Measurements from ENCODE around the gene ZNF296. TPM values are rescaled to one million over a fixed set of nuclear protein-coding genes. Genes with fewer than 3 reads are reported as not detected.

The ZNF296 gene
- total and polyA plus RNA-seq, 2 of the 13 experiments (the other 11 are each of a cell fraction or from before 2014, with no cell fraction given) = 0.26 to 0.62 TPM

- TF ChIP-seq, protein P1, sequence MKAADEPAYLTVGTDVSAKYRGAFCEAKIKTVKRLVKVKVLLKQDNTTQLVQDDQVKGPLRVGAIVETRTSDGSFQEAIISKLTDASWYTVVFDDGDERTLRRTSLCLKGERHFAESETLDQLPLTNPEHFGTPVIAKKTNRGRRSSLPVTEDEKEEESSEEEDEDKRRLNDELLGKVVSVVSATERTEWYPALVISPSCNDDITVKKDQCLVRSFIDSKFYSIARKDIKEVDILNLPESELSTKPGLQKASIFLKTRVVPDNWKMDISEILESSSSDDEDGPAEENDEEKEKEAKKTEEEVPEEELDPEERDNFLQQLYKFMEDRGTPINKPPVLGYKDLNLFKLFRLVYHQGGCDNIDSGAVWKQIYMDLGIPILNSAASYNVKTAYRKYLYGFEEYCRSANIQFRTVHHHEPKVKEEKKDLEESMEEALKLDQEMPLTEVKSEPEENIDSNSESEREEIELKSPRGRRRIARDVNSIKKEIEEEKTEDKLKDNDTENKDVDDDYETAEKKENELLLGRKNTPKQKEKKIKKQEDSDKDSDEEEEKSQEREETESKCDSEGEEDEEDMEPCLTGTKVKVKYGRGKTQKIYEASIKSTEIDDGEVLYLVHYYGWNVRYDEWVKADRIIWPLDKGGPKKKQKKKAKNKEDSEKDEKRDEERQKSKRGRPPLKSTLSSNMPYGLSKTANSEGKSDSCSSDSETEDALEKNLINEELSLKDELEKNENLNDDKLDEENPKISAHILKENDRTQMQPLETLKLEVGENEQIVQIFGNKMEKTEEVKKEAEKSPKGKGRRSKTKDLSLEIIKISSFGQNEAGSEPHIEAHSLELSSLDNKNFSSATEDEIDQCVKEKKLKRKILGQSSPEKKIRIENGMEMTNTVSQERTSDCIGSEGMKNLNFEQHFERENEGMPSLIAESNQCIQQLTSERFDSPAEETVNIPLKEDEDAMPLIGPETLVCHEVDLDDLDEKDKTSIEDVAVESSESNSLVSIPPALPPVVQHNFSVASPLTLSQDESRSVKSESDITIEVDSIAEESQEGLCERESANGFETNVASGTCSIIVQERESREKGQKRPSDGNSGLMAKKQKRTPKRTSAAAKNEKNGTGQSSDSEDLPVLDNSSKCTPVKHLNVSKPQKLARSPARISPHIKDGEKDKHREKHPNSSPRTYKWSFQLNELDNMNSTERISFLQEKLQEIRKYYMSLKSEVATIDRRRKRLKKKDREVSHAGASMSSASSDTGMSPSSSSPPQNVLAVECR (CRISPR knock-in tag; IDR thresholded peaks at IDR 0.05; ENCODE audit: borderline replicate concordance) = peak; percentile 97; the same call in 1 of the 2 replicates
- no peak for TF ChIP-seq ZNF260 (CRISPR knock-in tag; IDR thresholded peaks at IDR 0.05; ENCODE audit: borderline replicate concordance, low read depth)
- TF ChIP-seq ZNF768 (CRISPR knock-in tag; IDR thresholded peaks at IDR 0.05) = peak; percentile 86
- TF ChIP-seq GATA4 (IDR thresholded peaks at IDR 0.05; ENCODE audit: borderline replicate concordance, low read depth) = peak; percentile 34; the same call in 1 of the 2 replicates
- no peak for TF ChIP-seq CC2D1A (CRISPR knock-in tag; IDR thresholded peaks at IDR 0.05)
- TF ChIP-seq XRCC5 (optimal IDR thresholded peaks at IDR 0.05; ENCODE audit: low read length) = peak; percentile 97
- TF ChIP-seq ZNF574 (CRISPR knock-in tag; IDR thresholded peaks at IDR 0.05) = peak; percentile 97
- no peak for TF ChIP-seq ZNF780A (CRISPR knock-in tag; IDR thresholded peaks at IDR 0.05)
- no peak for TF ChIP-seq HMG20B (CRISPR knock-in tag; conservative IDR thresholded peaks at IDR 0.05)
- TF ChIP-seq NFRKB (IDR thresholded peaks at IDR 0.05) = no peak
- TF ChIP-seq HBP1 (CRISPR knock-in tag; IDR thresholded peaks at IDR 0.05; ENCODE audit: low read depth) = peak; percentile 94
- peak; percentile 94 for TF ChIP-seq THAP11 (CRISPR knock-in tag; IDR thresholded peaks at IDR 0.05)
- TF ChIP-seq ZNF160 (CRISPR knock-in tag; IDR thresholded peaks at IDR 0.05) = peak; percentile 92
- peak; percentile 16; the same call in 1 of the 2 replicates for TF ChIP-seq JUN (CRISPR knock-in tag; IDR thresholded peaks at IDR 0.05)
- peak; percentile 94; the same call in 1 of the 2 replicates for TF ChIP-seq TBP (CRISPR knock-in tag; IDR thresholded peaks at IDR 0.05)
- TF ChIP-seq JUNB (CRISPR knock-in tag; IDR thresholded peaks at IDR 0.05; ENCODE audit: borderline replicate concordance) = peak; percentile 38
- TF ChIP-seq GATAD2A (CRISPR knock-in tag; IDR thresholded peaks at IDR 0.05) = peak; percentile 22; the same call in 1 of the 2 replicates
- peak; percentile 74 for TF ChIP-seq ZNF18 (CRISPR knock-in tag; IDR thresholded peaks at IDR 0.05; ENCODE audit: insufficient replicate concordance)
- TF ChIP-seq ZSCAN25 (CRISPR knock-in tag; IDR thresholded peaks at IDR 0.05) = peak; percentile 69; the same call in 1 of the 2 replicates
- TF ChIP-seq POLR2A (IDR thresholded peaks at IDR 0.05; ENCODE audit: insufficient read depth in 1 of 2, low read depth in 2 of 2, low read length in 2 of 2) = peak; percentile 62 to 82; a peak in 3 of 4 replicates
Observed at GRCh38 chr19:45079063-45079910, 3.0 kb upstream of the ZNF296 start, which contains the start of gene GEMIN7 (continued).
